Islet precursor cell (in vitro differentiated cells): ENCODE results near the gene TRPC4AP.

Experiments used
- DNase-seq: peaks from one replicate; pipeline ENCODE4 v3.0.0-alpha.2; 2018

The TRPC4AP gene

DNA sequence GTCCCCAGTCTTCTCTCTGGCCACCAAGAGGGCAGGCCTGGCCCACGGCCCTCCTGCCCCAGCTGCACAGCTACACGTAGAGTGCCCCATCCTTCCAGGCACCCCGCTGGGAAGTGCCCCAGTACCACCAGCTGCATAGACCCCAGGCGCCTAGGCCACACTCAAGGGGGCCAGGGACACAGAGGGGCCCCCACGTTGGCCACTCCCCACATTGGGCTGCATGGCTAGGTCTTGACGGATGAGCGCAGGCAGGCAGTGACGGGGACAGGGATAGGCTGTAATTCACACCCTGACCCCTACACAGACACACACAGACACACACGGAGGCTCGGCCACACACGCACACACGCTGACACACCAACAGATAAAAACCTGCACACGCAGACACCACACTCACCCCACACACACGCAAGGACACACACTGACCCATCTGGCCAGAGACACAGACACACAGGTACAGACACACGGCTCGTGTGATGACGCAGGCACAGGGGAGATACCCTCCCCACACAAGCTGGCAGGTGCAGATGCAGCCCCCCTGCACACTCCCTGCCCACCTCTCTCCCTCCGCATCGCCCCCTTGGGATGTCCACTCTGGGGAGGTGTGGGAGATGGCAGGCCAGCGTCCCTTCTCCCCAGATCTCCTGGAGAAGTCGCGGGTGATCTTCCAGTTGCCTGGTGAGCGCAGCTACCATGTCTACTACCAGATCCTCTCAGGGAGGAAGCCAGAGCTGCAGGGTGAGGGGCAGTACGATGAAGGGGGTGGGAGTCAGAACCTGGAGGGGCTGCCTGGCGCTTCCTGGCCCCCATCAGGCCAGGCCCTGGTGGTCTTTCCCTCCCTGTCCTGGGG lies 106.9 kb downstream of the TRPC4AP start:
- DNase-seq = no peak

GRCh38 chr20:34984756-34985261 lies 107.8 kb downstream of the TRPC4AP start:
- DNase-seq = no peak

DNA sequence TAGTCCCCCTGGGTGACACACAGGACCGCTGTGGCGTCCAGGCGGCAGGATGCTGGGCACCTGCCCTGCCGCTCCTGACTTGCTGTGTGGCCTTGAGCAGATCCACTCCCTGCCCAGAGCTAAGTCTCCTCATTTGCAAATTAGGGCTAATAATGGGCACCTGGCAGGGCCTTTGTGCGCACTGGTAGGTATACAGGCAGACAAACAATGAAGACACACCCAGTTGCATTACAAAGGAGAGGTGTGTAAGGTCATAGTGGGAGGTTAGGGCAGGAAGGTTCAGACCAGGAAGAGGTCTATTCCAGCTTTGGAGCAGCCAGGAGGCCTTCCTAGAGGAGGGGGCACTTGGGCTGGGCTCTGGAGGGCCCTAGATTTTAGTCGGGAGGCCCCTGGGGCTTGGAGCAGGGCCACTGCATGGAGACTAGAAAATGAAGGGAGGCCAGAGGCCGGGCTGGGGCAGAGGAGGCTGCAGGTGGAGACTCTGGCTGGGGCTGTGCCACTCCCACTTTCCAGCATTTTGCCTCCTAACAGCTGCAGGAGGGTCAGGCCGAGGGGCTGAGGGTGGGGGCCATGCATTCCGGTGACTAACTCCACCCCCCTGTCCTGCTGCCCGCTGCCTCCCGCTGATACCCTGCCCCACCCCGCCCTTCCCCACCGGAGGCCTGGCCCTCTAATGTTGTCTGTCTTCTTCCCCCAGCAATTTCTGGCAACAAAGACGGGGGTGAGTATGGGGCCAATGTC lies 108.4 kb downstream of the TRPC4AP start:
- no peak for DNase-seq

GRCh38 chr20:34983089-34983820 lies 109.4 kb downstream of the TRPC4AP start:
- DNase-seq = no peak

- DNase-seq = no peak
Measured at GRCh38 chr20:34982270-34983088, 110.1 kb downstream of the TRPC4AP start.

GRCh38 chr20:34980543-34981233 lies 111.9 kb downstream of the TRPC4AP start:
- no peak for DNase-seq

DNA sequence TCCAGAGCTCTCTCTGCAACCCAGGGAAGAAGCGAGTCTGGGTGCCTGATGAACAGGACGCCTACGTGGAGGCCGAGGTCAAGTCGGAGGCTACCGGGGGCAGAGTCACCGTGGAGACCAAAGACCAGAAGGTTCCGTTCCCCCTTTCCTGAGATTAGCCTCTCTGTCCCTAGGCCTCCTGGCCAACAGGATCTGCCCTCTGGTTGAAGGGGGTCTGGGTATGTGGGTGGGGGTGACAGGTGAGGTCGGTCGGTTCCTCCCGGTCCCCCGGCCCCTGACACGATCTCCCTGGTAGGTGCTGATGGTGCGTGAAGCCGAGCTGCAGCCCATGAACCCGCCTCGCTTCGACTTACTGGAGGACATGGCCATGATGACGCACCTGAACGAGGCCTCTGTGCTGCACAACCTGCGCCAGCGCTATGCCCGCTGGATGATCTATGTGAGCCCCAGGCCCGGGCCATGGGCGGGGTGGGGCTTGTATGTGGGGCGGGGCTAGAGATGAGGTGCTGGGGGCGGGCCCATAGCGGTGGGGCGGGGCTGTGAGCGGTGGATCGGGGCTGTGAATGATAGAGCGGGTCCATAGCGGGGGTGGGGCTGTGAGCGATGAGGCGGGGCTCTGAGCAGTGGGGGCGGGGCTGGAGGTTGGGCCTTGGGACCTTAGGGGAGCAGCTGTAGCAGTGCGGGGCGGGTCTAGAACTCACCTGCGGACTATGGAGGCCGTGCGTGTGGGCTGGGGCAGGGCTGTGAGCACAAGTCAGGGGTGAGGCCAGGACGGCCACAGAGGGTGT lies 113.0 kb downstream of the TRPC4AP start:
- peak; percentile 68 for DNase-seq

DNA sequence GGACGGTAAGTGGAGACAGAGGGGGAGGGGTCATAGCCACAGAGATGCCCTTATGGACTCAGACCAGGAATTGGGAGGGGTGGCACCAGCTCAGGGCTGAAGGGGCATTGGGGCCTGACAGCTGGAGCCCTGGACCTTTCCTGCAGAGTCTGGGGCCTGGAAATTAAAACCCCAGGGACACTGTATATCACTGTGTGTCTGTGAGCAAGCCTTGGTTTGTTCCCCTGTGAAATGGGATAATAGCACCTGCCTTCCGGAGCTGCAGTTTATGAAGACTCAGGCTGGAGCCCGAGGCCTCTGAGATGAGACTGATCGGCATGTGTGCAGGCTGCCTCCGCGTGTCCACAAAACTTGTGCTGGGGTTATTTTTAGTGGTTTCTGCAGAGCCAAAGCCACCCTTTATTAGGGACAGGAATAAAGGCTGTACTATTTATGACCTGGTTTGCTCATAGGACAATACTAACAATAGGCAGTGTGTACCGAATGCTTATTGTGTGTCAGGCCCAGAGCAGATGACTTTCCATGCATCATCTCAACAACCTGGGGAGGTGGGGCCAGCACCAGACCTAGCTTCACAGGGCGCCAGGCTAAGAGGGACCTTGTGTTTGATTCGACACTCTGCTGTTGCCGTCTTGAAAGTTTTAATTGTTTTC lies 114.4 kb downstream of the TRPC4AP start:
- no peak for DNase-seq

GRCh38 chr20:34977365-34978091 lies 115.1 kb downstream of the TRPC4AP start:
- no peak for DNase-seq

GRCh38 chr20:34976286-34976685 lies 116.3 kb downstream of the TRPC4AP start:
- no peak for DNase-seq

DNA sequence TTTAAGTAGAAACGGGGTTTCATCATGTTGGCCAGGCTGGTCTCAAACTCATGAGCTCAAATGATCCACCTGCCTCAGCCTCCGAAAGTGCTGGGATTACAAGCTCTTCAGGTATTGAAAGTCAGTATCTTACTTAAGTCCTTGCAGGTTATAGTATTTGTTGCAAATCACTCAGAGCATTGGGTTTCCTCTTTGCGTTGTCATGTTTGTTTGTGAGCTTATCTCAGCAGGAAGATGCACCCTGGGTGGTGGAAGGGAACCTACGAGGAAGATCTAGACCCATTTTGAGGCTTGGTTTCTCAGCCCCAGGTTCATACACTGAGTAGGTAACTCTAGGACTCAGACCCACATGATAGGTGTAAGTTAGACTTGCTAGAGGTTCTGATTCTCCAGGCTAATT lies 118.4 kb downstream of the TRPC4AP start:
- DNase-seq = no peak

GRCh38 chr20:34971561-34972235 lies 120.9 kb downstream of the TRPC4AP start:
- DNase-seq = no peak

DNA sequence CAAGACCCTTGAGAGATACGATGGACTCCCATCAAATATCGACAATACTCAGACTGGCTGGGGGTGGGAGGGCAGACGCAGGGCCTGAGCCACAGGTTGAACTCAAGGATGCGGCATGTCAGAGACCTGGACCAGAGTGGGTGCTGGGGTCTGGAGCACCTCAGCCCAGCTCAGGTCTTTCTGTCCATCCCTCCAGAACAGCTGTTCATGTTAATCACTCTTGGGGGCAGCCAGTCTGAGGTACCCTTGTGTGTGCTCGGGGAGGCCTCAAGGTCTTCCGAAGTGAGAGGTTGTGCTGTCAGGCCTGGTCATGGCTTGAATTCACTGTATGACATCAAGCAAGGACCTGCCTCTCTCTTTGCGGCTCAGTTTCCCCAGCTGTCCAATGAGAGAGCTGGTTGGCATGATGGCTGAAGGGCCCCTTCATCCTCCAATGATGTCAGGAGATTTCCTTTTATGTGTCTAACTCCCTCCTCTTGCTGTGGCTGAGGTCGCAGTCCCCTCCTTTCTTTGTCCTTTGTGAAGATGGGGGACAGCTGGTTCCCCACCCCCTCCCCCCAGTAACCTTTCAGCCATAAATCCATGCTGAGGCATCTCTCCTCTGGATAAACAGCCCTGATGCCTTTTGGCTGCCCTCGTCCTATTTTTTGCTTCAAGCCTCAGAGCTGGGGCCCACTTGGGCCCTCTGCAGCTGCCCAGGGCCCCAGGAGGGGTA lies 121.6 kb downstream of the TRPC4AP start:
- DNase-seq = no peak

GRCh38 chr20:34970193-34970840 lies 122.3 kb downstream of the TRPC4AP start:
- DNase-seq = no peak

DNA sequence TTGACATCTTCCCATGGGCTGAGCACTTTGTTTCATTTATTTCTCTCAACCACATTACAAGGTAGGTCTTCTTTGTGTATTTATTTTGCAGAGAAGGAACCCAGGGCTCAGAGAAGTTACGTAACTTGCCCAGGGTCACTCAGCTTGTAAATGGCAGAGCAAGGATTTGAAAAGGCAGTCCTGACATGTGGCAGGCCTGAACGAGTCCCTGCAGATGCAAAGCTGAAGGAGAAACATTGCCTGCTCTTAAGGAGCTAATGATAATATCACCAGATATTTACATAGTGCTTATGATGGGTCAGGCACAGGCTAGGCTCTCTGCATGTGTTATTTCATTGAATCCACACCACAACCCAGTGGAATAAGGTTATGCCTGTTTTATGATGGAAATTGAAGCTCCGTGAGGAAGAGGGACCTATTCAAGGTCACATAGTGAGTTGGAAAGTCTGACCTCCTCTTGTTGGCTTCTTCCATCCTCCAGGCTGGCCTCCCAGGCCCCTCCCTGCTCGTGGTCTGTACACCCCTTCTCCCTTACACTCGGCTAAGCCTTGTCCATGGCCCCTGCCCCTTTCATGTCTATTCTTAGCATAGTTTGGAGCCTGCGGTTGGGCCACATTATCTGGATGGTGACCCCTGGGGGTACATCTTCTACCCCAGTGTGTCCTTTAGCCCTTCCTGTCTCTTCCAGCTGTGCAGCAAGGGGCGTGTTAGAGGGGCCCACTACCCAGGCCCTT lies 124.4 kb downstream of the TRPC4AP start:
- DNase-seq = no peak

DNA sequence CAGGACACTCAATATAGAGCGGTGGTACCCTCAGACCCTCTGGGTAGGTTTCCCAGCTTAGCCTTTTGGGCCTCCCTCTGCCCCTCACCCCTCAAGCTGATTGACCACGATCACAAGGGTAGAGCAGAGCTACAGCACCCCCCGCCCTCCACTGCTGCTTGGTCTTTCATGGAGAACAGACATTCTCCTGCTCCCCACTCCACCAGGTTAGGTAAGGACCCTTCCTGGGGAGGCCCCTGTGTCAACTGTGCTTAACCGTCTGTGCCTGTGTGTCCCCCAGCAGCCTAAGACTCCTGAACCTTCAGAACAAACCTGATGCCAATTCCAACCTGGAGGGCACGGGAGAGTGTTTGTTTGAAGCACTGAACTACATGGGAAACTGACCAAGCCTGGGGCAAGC lies 125.2 kb downstream of the TRPC4AP start:
- no peak for DNase-seq

GRCh38 chr20:34965051-34965450 lies 127.6 kb downstream of the TRPC4AP start:
- no peak for DNase-seq
